Activated T-cell treated with anti-CD3 and anti-CD28 coated beads, Interleukin-2, amount 50 U/mL, for 4 hours (primary cell): ENCODE data around the gene LMBRD1. TPM values are rescaled to one million over a fixed set of nuclear protein-coding genes. Genes with fewer than 3 reads are reported as not detected.
"Not testable (repeated sequence)": the region's sequence is repeated elsewhere in the genome, so short reads cannot be mapped to it uniquely, and the experiment has no call there.

Experiments
- ATAC-seq, 2 donors: fragments of 200-7000 bp; cut with Tn5 transposase; one replicate each; pipeline ENCODE4 v1.10.0; 2021
- DNase-seq: peaks from one replicate; pipeline ENCODE4 v3.0.0-alpha.2; 2020
- H3K27me3 Mint-ChIP-seq: one replicate; pipeline ENCODE4 v1.8.0; 2021; ENCODE audit warnings: low read depth, mixed read lengths
- H3K36me3 Mint-ChIP-seq: one replicate; pipeline ENCODE4 v1.8.0; 2022; ENCODE audit warnings: mixed read lengths; ENCODE audit not compliant: insufficient read depth
- H3K4me1 Mint-ChIP-seq: one replicate; pipeline ENCODE4 v1.8.0; 2021; ENCODE audit warnings: low read depth, mixed read lengths
- H3K4me3 Mint-ChIP-seq: one replicate; pipeline ENCODE4 v1.8.0; 2021; ENCODE audit warnings: mild to moderate bottlenecking, moderate library complexity, mixed read lengths
- H3K9me3 Mint-ChIP-seq: one replicate; pipeline ENCODE4 v1.8.0; 2021; ENCODE audit warnings: mixed read lengths
- total RNA-seq, 3 donors: library from RNA; stranded (reverse); gene quantifications; one replicate each; pipeline ENCODE4 v1.2.1, GENCODE V29; 2021

LMBRD1 gene
- total RNA-seq, result 10 to 100 TPM in 2 of 3 donors, 1 to 10 TPM in 1; 9.0 to 11.8 (median 10.6) TPM

DNA sequence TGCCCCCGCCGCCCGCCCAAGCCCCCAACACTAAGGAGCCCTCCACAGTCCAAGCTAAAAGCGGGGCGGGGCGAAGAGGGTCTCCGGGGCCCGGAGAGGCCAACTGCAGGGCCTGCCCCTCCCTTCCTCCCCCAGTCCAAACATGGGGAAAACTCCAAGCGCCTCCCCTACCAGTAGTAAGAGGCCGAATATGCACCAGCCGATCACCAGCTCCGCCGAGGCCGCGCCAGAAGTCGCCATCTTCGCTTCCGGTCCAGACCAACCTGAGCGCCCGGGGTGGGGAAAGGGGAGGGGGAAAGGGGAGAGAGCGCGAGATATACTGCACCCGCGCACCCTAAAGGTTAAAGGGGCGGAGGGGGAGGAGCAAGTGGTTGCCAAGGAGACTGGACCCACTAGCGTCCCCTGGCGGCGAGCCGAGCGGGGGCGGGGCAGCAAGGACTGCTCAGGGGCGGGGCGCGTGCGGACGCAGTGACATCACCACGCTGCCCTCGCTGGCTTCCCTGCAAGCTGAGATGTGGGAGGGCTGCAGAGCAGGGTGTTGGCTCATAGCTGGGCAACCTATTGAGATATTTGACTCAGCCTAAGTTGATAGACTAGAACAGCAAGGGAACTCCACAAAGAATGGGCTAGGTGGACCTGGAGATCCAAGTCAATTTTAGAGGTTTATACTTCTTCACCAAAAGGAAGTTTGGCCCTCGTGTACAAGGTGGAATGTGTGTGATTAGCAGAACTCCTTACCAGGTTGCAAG, at the start of gene LMBRD1:
TSS of gene LMBRD1 (minus strand) at position 369 of the 749 bp plus-strand sequence. CDS start at position 240, 129 bp downstream.
- Mint-ChIP-seq H3K27me3 (no peaks in the 10 kb centered on the region), H3K4me1 (peaks cover 48% of the 10 kb centered on the region), H3K9me3 (no peaks in the 10 kb centered on the region), H3K4me3 (peak within 1 kb of the TSS; percentile 90), H3K36me3 (no peaks in the 10 kb centered on the region)
- ATAC-seq (peak; percentile 94 to 96), DNase-seq (peak; percentile 99)

DNA sequence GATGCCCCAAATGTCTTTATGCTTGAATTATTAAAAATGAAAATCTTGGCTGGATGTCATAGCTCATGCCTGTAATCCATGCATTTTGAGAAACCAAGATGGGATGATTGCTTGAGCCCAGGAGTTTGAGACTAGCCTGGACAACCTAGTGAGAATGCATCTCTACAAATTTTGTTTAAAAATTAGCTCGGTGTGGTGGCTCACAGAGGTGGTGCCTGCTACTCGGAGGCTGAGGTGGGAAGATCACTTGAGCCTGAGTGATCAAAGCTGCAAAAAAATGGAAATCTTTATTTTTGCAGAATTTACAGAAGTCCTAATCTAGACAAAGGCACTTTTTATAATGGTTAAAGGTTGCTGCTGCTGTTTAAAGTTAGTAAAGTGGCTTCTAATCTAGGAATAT, 49.5 kb upstream of the LMBRD1 start:
- DNase-seq (no peak), ATAC-seq (no peak)
- Mint-ChIP-seq H3K4me1 (no peaks in the 10 kb centered on the region), H3K36me3 (no peaks in the 10 kb centered on the region), H3K4me3 (no peak overlapping the region), H3K27me3 (peaks cover 19% of the 10 kb centered on the region), H3K9me3 (no peaks in the 10 kb centered on the region)

- H3K9me3 Mint-ChIP-seq, result no peaks in the 10 kb centered on the region
- no peaks in the 10 kb centered on the region for H3K36me3 Mint-ChIP-seq
- DNase-seq, result no peak
- peaks cover 18% of the 10 kb centered on the region for H3K27me3 Mint-ChIP-seq
- no peaks in the 10 kb centered on the region for H3K4me1 Mint-ChIP-seq
- H3K4me3 Mint-ChIP-seq, result no peak overlapping the region
- ATAC-seq, result no peak
These were observed 46.4 kb upstream of the LMBRD1 start for GRCh38 chr6:69843189-69843588.

GRCh38 chr6:69841862-69842261, 45.1 kb upstream of the LMBRD1 start:
- Mint-ChIP-seq H3K36me3 (no peaks in the 10 kb centered on the region), H3K9me3 (no peaks in the 10 kb centered on the region), H3K4me1 (no peaks in the 10 kb centered on the region), H3K27me3 (peaks cover 18% of the 10 kb centered on the region), H3K4me3 (no peak overlapping the region)
- DNase-seq (no peak), ATAC-seq (no peak)

DNA sequence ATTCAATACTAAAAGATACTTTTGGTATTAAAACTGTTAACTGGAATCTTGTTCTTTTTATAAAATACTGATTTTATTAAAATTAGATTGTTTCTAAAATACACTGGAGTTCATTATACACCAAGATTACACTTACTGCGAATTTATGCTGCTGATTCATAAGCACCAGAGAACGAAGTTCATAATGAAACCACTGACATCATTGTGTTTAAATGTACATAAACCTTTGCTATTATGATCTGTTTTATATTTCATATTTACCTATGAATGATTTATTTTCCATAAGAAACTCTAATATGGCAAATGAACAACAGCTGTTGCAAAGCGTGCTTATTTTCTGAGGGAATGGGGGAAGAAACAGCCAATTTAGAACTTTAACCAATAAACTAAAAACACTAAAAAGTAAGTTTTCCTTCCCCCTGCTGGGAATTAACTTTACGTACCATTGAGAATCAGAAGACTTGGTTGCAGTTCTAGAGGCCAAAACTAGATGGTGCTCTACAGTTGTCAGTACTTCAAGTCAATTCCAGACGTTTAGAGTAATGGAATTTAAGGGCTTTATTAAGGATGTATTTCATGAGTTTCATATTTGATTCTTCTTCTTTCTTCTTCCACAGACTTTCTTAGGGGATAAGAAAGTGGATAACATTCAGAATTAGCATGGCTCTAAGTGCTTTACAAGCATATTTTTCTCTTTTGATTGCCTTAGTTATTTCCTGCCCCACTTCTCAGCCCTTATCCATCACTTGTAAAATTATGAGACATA, 38.8 kb upstream of the LMBRD1 start:
- DNase-seq, result no peak
- peaks cover 7% of the 10 kb centered on the region for H3K4me1 Mint-ChIP-seq
- no peaks in the 10 kb centered on the region for H3K9me3 Mint-ChIP-seq

DNA sequence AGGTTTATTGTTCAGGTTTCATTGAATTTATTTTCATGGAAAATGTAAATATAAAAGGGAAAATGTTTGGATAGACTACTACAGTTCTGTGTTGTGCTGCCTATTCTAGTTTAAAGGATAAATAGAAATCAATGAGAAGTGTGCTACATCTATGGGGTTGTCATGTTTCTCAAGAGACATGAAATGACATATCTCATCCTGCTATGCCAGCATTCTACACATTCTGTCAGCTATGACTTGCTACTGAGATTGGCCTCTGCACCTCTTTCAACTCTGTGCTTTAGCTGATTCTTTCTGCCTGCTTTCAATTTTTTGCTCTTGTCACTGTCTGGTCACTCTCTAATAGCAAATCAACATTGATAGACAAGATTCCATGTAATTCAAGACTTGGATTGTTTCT, 35.7 kb upstream of the LMBRD1 start:
- H3K4me3 Mint-ChIP-seq, result no peak overlapping the region
- DNase-seq, result no peak
- no peaks in the 10 kb centered on the region for H3K27me3 Mint-ChIP-seq
- no peak for ATAC-seq
- H3K9me3 Mint-ChIP-seq, result no peaks in the 10 kb centered on the region
- H3K4me1 Mint-ChIP-seq, result peaks cover 7% of the 10 kb centered on the region
- no peaks in the 10 kb centered on the region for H3K36me3 Mint-ChIP-seq

More for the DNA sequence above, 38.8 kb upstream of the LMBRD1 start:
- H3K4me3 Mint-ChIP-seq, result no peak overlapping the region
- no peaks in the 10 kb centered on the region for H3K36me3 Mint-ChIP-seq
- no peaks in the 10 kb centered on the region for H3K27me3 Mint-ChIP-seq
- peak; percentile 70 to 74 for ATAC-seq

GRCh38 chr6:69827276-69827893, 30.6 kb upstream of the LMBRD1 start:
- Mint-ChIP-seq H3K4me1 (no peaks in the 10 kb centered on the region), H3K27me3 (no peaks in the 10 kb centered on the region), H3K36me3 (no peaks in the 10 kb centered on the region), H3K4me3 (no peak overlapping the region), H3K9me3 (no peaks in the 10 kb centered on the region)
- ATAC-seq (no peak), DNase-seq (no peak)

- Mint-ChIP-seq H3K4me1 (no peaks in the 10 kb centered on the region), H3K36me3 (no peaks in the 10 kb centered on the region), H3K4me3 (no peak overlapping the region), H3K9me3 (no peaks in the 10 kb centered on the region), H3K27me3 (no peaks in the 10 kb centered on the region)
- DNase-seq (no peak), ATAC-seq (no peak)
These were observed 29.1 kb upstream of the LMBRD1 start for GRCh38 chr6:69825904-69826303.

DNA sequence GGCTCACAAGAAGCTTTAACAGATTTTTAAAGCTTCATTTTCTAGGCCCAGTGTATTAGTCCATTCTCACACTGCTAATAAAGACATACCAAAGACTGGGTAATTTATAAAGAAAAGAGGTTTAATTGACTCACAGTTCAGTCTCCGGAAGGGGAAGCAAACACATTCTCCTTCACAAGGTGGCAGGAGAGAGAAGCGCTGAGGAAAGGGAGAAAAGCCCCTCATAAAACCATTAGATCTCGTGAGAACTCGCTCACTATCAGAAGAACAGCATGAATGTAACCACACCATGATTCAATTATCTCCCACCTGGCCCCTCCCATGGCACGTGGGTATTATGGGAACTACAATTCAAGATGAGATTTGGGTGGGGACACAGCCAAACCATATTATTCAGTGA, 27.5 kb upstream of the LMBRD1 start:
- H3K4me3 Mint-ChIP-seq, ATAC-seq, H3K36me3 Mint-ChIP-seq, DNase-seq, H3K27me3 Mint-ChIP-seq, H3K4me1 Mint-ChIP-seq, H3K9me3 Mint-ChIP-seq: not testable (repeated sequence)

DNA sequence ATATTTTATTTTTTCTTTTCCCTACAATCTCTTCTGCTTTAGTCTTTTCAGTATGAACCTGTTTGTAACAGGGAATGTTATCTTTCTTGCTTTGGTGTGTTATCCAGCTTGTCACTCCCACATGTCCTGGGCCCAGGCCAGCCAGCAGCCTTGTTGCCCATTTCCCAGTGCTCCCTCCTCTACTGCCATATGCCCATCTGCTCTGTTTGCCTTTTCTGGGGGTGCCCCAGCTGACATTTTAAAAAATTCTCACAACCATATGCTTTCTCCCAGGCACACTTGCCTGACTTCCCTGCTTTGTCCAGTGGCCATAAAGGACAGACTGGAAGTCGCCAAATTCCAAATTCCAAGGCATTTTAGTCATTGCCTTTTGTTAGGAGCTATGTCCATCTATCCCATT, 23.6 kb upstream of the LMBRD1 start:
- ATAC-seq (no peak), DNase-seq (no peak)
- Mint-ChIP-seq H3K27me3 (no peaks in the 10 kb centered on the region), H3K4me3 (no peak overlapping the region), H3K36me3 (no peaks in the 10 kb centered on the region), H3K9me3 (no peaks in the 10 kb centered on the region), H3K4me1 (peaks cover 15% of the 10 kb centered on the region)

- DNase-seq (no peak), ATAC-seq (no peak)
- Mint-ChIP-seq H3K36me3 (no peaks in the 10 kb centered on the region), H3K4me3 (no peak overlapping the region), H3K27me3 (no peaks in the 10 kb centered on the region), H3K4me1 (peaks cover 19% of the 10 kb centered on the region), H3K9me3 (no peaks in the 10 kb centered on the region)
These were observed 23.2 kb upstream of the LMBRD1 start for GRCh38 chr6:69820018-69820417.

DNA sequence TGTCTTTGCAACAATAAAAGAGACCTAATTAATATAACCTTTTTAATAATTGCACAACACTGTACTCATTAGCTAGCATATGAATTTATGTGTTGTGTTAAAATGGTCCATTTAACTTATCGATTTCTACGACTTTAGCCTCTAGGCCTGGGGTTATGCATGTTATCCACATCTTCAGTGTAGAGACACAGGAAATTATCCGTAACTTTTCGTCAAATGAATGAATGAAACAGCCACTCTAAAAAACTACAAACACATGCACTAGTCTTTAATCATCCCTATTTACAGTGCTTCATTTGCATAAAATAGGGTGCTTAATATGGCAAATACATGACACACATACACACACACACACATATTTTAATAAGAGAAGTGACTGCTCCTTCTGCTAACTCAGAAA, 22.3 kb upstream of the LMBRD1 start:
- H3K4me1 Mint-ChIP-seq, result peaks cover 26% of the 10 kb centered on the region
- H3K9me3 Mint-ChIP-seq, result no peaks in the 10 kb centered on the region
- no peaks in the 10 kb centered on the region for H3K36me3 Mint-ChIP-seq
- H3K4me3 Mint-ChIP-seq, result no peak overlapping the region
- H3K27me3 Mint-ChIP-seq, result no peaks in the 10 kb centered on the region
- no peak for DNase-seq
- ATAC-seq, result no peak

- DNase-seq (no peak), ATAC-seq (no peak)
- H3K27me3 Mint-ChIP-seq, result no peaks in the 10 kb centered on the region
- no peaks in the 10 kb centered on the region for H3K9me3 Mint-ChIP-seq
- no peak overlapping the region for H3K4me3 Mint-ChIP-seq
- H3K4me1 Mint-ChIP-seq, result peaks cover 33% of the 10 kb centered on the region
- no peaks in the 10 kb centered on the region for H3K36me3 Mint-ChIP-seq
These were observed 21.6 kb upstream of the LMBRD1 start for GRCh38 chr6:69818223-69818930.

- no peak for DNase-seq
- ATAC-seq, result no peak
- Mint-ChIP-seq H3K4me1 (peaks cover 43% of the 10 kb centered on the region), H3K9me3 (no peaks in the 10 kb centered on the region), H3K27me3 (no peaks in the 10 kb centered on the region), H3K4me3 (no peak overlapping the region), H3K36me3 (no peaks in the 10 kb centered on the region)
These were observed 20.5 kb upstream of the LMBRD1 start for GRCh38 chr6:69817358-69817757.
